BE2C (cell line): ENCODE data around the gene RFFL.
"Not testable (repeated sequence)": the region's sequence is repeated elsewhere in the genome, so short reads cannot be mapped to it uniquely, and the experiment has no call there.

Source experiments
- DNase-seq: peaks from one replicate; pipeline ENCODE4 v3.0.0-alpha.2; 2020
- H3K27me3 ChIP-seq: fragments of 250-450 bp; sonication (Bioruptor Pico); 2 replicates; pipeline ENCODE4 v1.5.1; 2020; ENCODE audit warnings: mild to moderate bottlenecking
- H3K36me3 ChIP-seq: fragments of 250-450 bp; sonication (Bioruptor Pico); 2 replicates; pipeline ENCODE4 v1.5.1; 2020; ENCODE audit warnings: mild to moderate bottlenecking
- H3K4me1 ChIP-seq: fragments of 250-450 bp; sonication (Bioruptor Pico); 2 replicates; pipeline ENCODE4 v1.5.1; 2020
- H3K4me3 ChIP-seq: 2 replicates; pipeline ENCODE4 v1.5.1; 2011; ENCODE audit warnings: low read depth, low read length
- H3K9me3 ChIP-seq: fragments of 250-450 bp; sonication (Bioruptor Pico); 2 replicates; pipeline ENCODE4 v1.5.1; 2020
- TF ChIP-seq, protein P1 (sequence below): IDR thresholded peaks from 2 replicates; pipeline ENCODE4 v1.5.1; 2012; ENCODE audit warnings: mild to moderate bottlenecking, low read depth, low read length

The RFFL gene

GRCh38 chr17:35038453-35038852 lies 25.1 kb downstream of the RFFL start:
- Histone ChIP-seq H3K36me3 (no peaks in the 10 kb centered on the region), H3K9me3 (no peaks in the 10 kb centered on the region), H3K4me3 (no peak overlapping the region), H3K4me1 (no peaks in the 10 kb centered on the region), H3K27me3 (no peaks in the 10 kb centered on the region)
- TF ChIP-seq, protein P1, sequence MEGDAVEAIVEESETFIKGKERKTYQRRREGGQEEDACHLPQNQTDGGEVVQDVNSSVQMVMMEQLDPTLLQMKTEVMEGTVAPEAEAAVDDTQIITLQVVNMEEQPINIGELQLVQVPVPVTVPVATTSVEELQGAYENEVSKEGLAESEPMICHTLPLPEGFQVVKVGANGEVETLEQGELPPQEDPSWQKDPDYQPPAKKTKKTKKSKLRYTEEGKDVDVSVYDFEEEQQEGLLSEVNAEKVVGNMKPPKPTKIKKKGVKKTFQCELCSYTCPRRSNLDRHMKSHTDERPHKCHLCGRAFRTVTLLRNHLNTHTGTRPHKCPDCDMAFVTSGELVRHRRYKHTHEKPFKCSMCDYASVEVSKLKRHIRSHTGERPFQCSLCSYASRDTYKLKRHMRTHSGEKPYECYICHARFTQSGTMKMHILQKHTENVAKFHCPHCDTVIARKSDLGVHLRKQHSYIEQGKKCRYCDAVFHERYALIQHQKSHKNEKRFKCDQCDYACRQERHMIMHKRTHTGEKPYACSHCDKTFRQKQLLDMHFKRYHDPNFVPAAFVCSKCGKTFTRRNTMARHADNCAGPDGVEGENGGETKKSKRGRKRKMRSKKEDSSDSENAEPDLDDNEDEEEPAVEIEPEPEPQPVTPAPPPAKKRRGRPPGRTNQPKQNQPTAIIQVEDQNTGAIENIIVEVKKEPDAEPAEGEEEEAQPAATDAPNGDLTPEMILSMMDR, result no peak
- no peak for DNase-seq

GRCh38 chr17:35030780-35031179 lies 32.7 kb downstream of the RFFL start:
- TF ChIP-seq, protein P1, result no peak
- no peak for DNase-seq
- no peaks in the 10 kb centered on the region for H3K27me3 ChIP-seq
- no peaks in the 10 kb centered on the region for H3K9me3 ChIP-seq
- no peaks in the 10 kb centered on the region for H3K36me3 ChIP-seq
- no peaks in the 10 kb centered on the region for H3K4me1 ChIP-seq
- no peak overlapping the region for H3K4me3 ChIP-seq

- no peaks in the 10 kb centered on the region for H3K4me1 ChIP-seq
- no peak for DNase-seq
- H3K27me3 ChIP-seq, result no peaks in the 10 kb centered on the region
- no peaks in the 10 kb centered on the region for H3K9me3 ChIP-seq
- TF ChIP-seq, protein P1, result no peak
- H3K4me3 ChIP-seq, result no peak overlapping the region
- H3K36me3 ChIP-seq, result no peaks in the 10 kb centered on the region
These were observed 34.8 kb downstream of the RFFL start for GRCh38 chr17:35028531-35029262.

DNA sequence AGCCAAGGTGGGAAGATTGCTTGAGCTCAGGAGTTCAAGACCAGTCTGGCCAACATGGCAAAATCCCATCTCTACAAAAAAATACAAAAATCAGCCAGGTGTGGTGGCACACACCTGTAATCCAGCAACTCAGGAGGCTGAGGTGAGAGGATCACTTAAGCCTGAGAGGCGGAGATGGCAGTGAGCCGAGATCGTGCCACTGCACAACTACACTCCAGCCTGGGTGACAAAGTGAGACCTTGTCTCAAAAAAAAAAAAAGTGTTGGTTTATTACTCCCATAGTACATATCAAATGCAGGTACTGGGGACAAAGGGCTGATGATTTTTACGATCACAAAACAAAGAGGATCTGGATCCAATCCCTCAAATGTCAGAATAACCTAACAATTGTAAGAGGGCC lies 35.4 kb downstream of the RFFL start:
- H3K9me3 ChIP-seq, H3K27me3 ChIP-seq, H3K4me1 ChIP-seq: not testable (repeated sequence)

GRCh38 chr17:35025541-35025940 lies 38.0 kb downstream of the RFFL start:
- Histone ChIP-seq H3K4me1 (no peaks in the 10 kb centered on the region), H3K27me3 (no peaks in the 10 kb centered on the region), H3K36me3 (no peaks in the 10 kb centered on the region), H3K4me3 (no peak overlapping the region), H3K9me3 (no peaks in the 10 kb centered on the region)
- no peak for DNase-seq
- TF ChIP-seq, protein P1, result no peak

More for the DNA sequence above, 35.4 kb downstream of the RFFL start:
- H3K36me3 ChIP-seq, DNase-seq, H3K4me3 ChIP-seq: not testable (repeated sequence)

GRCh38 chr17:35023538-35023937 lies 40.0 kb downstream of the RFFL start:
- Histone ChIP-seq H3K27me3 (no peaks in the 10 kb centered on the region), H3K9me3 (no peaks in the 10 kb centered on the region), H3K4me3 (no peak overlapping the region), H3K36me3 (no peaks in the 10 kb centered on the region), H3K4me1 (no peaks in the 10 kb centered on the region)
- TF ChIP-seq, protein P1, result no peak
- no peak for DNase-seq
